HCT116 (cell line): Measurements from ENCODE around the gene SPINK14. TPM values are rescaled to one million over a fixed set of nuclear protein-coding genes. Genes with fewer than 3 reads are reported as not detected.

Experiments
- ATAC-seq: fragments of 200-7000 bp; cut with Tn5 transposase; 2 replicates; pipeline ENCODE4 v1.9.1; 2020; ENCODE audit warnings: mild to moderate bottlenecking, moderate library complexity
- BruUV-seq: library from RNA; stranded (reverse); fragments of 400-500 nt; replicated peaks from 2 replicates; lab custom pipeline; 2021; lab: Mats Ljungman, UMichigan
- CTCF ChIA-PET: fragments of 300-600 bp; sonication (Branson Sonifier 250); formaldehyde crosslinking; loops from one replicate; lab custom pipeline; 2021; ENCODE audit warnings: antibody characterized with exemption; lab: Charles Lee
- POLR2A ChIA-PET: fragments of 300-600, 350-600 bp; sonication (Branson Sonifier 250); formaldehyde crosslinking; loops from one replicate; lab custom pipeline; 2021; ENCODE audit warnings: antibody characterized with exemption; lab: Charles Lee
- RAD21 ChIA-PET, 2 experiments: fragments of 300-600 bp; sonication (Branson Sonifier 250); formaldehyde crosslinking; loops; one replicate each; lab custom pipeline; 2023; ENCODE audit warnings: low total read pairs in 2 of 2; ENCODE audit not compliant: uncharacterized antibody in 2 of 2, unreplicated experiment in 2 of 2, low non-redundant PET in 1 of 2; lab: Charles Lee
- DNase-seq: peaks from one replicate; pipeline ENCODE4 v3.0.0-alpha.2; 2010; ENCODE audit warnings: low read depth, low spot score
- H2AFZ ChIP-seq: fragments of 200-600 bp; shearing (Covaris generic), sonication (generic); 2 replicates; pipeline ENCODE4 v1.6.1; 2017; ENCODE audit warnings: low read depth, mixed run types, mixed read lengths, antibody characterized with exemption, low read length; ENCODE audit not compliant: poor library complexity, severe bottlenecking
- H3K27ac ChIP-seq: 2 replicates; pipeline ENCODE4 v1.5.1; 2012; ENCODE audit warnings: low read depth, low read length
- H3K27me3 ChIP-seq: fragments of 200-600 bp; sonication (generic); 2 replicates; pipeline ENCODE4 v1.6.1; 2016; ENCODE audit warnings: mixed run types, low read length, mixed read lengths; ENCODE audit not compliant: insufficient read depth
- H3K36me3 ChIP-seq, 2 experiments: fragments of 200-500 bp in 1 of 2; fragments of 200-600 bp in 1 of 2; sonication (Bioruptor generic) in 1 of 2; sonication (generic) in 1 of 2; 2 replicates each; pipeline versions ENCODE4 v1.5.1 to v1.6.1; 2014 to 2016; ENCODE audit warnings: low read length in 2 of 2, inconsistent platforms in 1 of 2, mixed read lengths in 1 of 2, mixed run types in 1 of 2; ENCODE audit not compliant: insufficient read depth in 2 of 2, control insufficient read depth in 1 of 2
- H3K4me1 ChIP-seq, 2 experiments: fragments of 200-600 bp in 1 of 2; sonication (generic) in 1 of 2; 2 replicates each; pipeline versions ENCODE4 v1.5.1 to v1.6.1; 2012 to 2017; ENCODE audit warnings: low read length in 2 of 2, inconsistent platforms in 1 of 2, mild to moderate bottlenecking in 1 of 2, mixed read lengths in 1 of 2, mixed run types in 1 of 2, moderate library complexity in 1 of 2; ENCODE audit not compliant: insufficient read depth in 2 of 2, control insufficient read depth in 1 of 2
- H3K4me2 ChIP-seq: fragments of 200-600 bp; sonication (generic); 2 replicates; pipeline ENCODE4 v1.6.1; 2017; ENCODE audit warnings: mixed run types, low read length, mixed read lengths
- H3K4me3 ChIP-seq, 2 experiments: fragments of 200-600 bp in 1 of 2; sonication (generic) in 1 of 2; replicated peaks in 1 of 2; 2 replicates each; pipeline ENCODE4 v1.5.1; 2011 to 2016; ENCODE audit warnings: low read length in 2 of 2, control low read depth in 1 of 2, low read depth in 1 of 2, mild to moderate bottlenecking in 1 of 2, mixed read lengths in 1 of 2, mixed run types in 1 of 2
- H3K79me2 ChIP-seq: fragments of 200-600 bp; sonication (generic); 2 replicates; pipeline ENCODE4 v1.6.1; 2017; ENCODE audit warnings: mild to moderate bottlenecking, mixed run types, low read length, moderate library complexity, mixed read lengths; ENCODE audit not compliant: insufficient read depth
- H3K9ac ChIP-seq: fragments of 200-600 bp; sonication (generic); 2 replicates; pipeline ENCODE4 v1.6.1; 2016; ENCODE audit warnings: low read length, mixed read lengths
- H3K9me2 ChIP-seq: fragments of 200-600 bp; sonication (generic), shearing (Covaris generic); 2 replicates; pipeline ENCODE4 v1.6.1; 2017; ENCODE audit warnings: mixed run types, mild to moderate bottlenecking, moderate library complexity; ENCODE audit not compliant: insufficient read depth
- H3K9me3 ChIP-seq, 2 experiments: fragments of 200-500 bp in 1 of 2; fragments of 200-600 bp in 1 of 2; sonication (Bioruptor generic) in 1 of 2; sonication (generic) in 1 of 2; 2 replicates each; pipeline ENCODE4 v1.6.1; 2014 to 2017; ENCODE audit warnings: low read length in 2 of 2, mixed read lengths in 2 of 2, inconsistent platforms in 1 of 2, low read depth in 1 of 2, mild to moderate bottlenecking in 1 of 2, mixed run types in 1 of 2, moderate library complexity in 1 of 2; ENCODE audit not compliant: control insufficient read depth in 1 of 2, insufficient read depth in 1 of 2
- H4K20me1 ChIP-seq: fragments of 200-600 bp; sonication (generic), shearing (Covaris generic); 2 replicates; pipeline ENCODE4 v1.6.1; 2017; ENCODE audit warnings: mixed run types, mild to moderate bottlenecking, moderate library complexity; ENCODE audit not compliant: insufficient read depth
- ATF3 ChIP-seq: IDR thresholded peaks from 2 replicates; pipeline ENCODE4 v1.6.1; 2012
- CBX3 ChIP-seq: IDR thresholded peaks from 2 replicates; pipeline ENCODE4 v1.6.1; 2012; ENCODE audit warnings: low read depth
- EGR1 ChIP-seq: IDR thresholded peaks from 2 replicates; pipeline ENCODE4 v1.6.1; 2012; ENCODE audit warnings: low read depth
- EZH2 ChIP-seq: fragments of 200-600 bp; sonication (generic); IDR thresholded peaks from 2 replicates; pipeline ENCODE4 v1.6.1; 2017; ENCODE audit warnings: antibody characterized with exemption, mixed run types
- FOSL1 ChIP-seq: IDR thresholded peaks from 2 replicates; pipeline ENCODE4 v1.6.1; 2012; ENCODE audit warnings: low read depth
- MAX ChIP-seq: IDR thresholded peaks from 2 replicates; pipeline ENCODE4 v1.6.1; 2012
- POLR2AphosphoS5 ChIP-seq: IDR thresholded peaks from 2 replicates; pipeline ENCODE4 v1.6.1; 2011; ENCODE audit warnings: mild to moderate bottlenecking, low read depth, low read length, moderate library complexity
- REST ChIP-seq: IDR thresholded peaks from 2 replicates; pipeline ENCODE4 v1.6.1; 2012; ENCODE audit warnings: low read depth
- SIN3A ChIP-seq: IDR thresholded peaks from 2 replicates; pipeline ENCODE4 v1.6.1; 2012; ENCODE audit warnings: low read depth
- TCF7L2 ChIP-seq: IDR thresholded peaks from 2 replicates; pipeline ENCODE4 v1.7.0; 2011; ENCODE audit warnings: borderline replicate concordance, inconsistent platforms; ENCODE audit not compliant: insufficient read depth, insufficient read length; ENCODE audit errors: extremely low read depth
- ZBTB33 ChIP-seq: IDR thresholded peaks from 2 replicates; pipeline ENCODE4 v1.6.1; 2011; ENCODE audit warnings: mild to moderate bottlenecking, low read length, moderate library complexity; ENCODE audit not compliant: insufficient replicate concordance; ENCODE audit errors: extremely low read depth
- ZFX ChIP-seq: fragments of 450-650 bp; IDR thresholded peaks from 2 replicates; pipeline ENCODE4 v1.6.1; 2017
- ZNF274 ChIP-seq: fragments of 200-500 bp; sonication (Bioruptor generic); IDR thresholded peaks from 2 replicates; pipeline ENCODE4 v1.6.1; 2014; ENCODE audit warnings: mild to moderate bottlenecking, low read depth, low read length, inconsistent platforms
- intact Hi-C: fragments of 100-400 bp; cut with micrococcal nuclease; formaldehyde crosslinking; loops from 2 replicates; pipeline ENCODE4 v1.10.0; 2022
- total RNA-seq: library from RNA; stranded (reverse); gene quantifications from one replicate; pipeline ENCODE4 v1.2.1, GENCODE V29; 2021; ENCODE audit not compliant: unreplicated experiment

The SPINK14 gene
- total RNA-seq, 1 experiment from 2014 or later, result not detected

GRCh38 chr5:148191010-148191409 lies 22.7 kb downstream of the SPINK14 start:
- H3K4me3 ChIP-seq, result no peak overlapping the region
- intact Hi-C loops, result no loop called here
- DNase-seq, result no peak
- H2AFZ ChIP-seq, result no peak overlapping the region
- H3K36me3 ChIP-seq, result no peaks in the 10 kb centered on the region
- ChIA-PET CTCF (interaction anchor here (0.8 kb wide), 1 partner anchor 540 kb away, joined by 3 read pairs; no protein-coding TSS in a partner anchor), POLR2A (no interaction called here), RAD21 (no interaction called here)
- H4K20me1 ChIP-seq, result no peaks in the 10 kb centered on the region; the same call in 1 of the 2 replicates
- no peaks in the 10 kb centered on the region for H3K79me2 ChIP-seq
- no peak for ATAC-seq
- no TSS peak for BruUV-seq
- TF ChIP-seq POLR2AphosphoS5, result no peak
- no peak for TF ChIP-seq ZFX
- TF ChIP-seq MAX, result no peak
- TF ChIP-seq FOSL1, result no peak
- TF ChIP-seq ZBTB33, result no peak
- no peak for TF ChIP-seq ATF3
- TF ChIP-seq TCF7L2, result no peak
- TF ChIP-seq REST, result no peak
- TF ChIP-seq EGR1, result no peak
- TF ChIP-seq SIN3A, result no peak
- no peak for TF ChIP-seq ZNF274
- TF ChIP-seq EZH2, result no peak
- no peak for TF ChIP-seq CBX3
- no peak overlapping the region for H3K27ac ChIP-seq
- no peaks in the 10 kb centered on the region for H3K4me1 ChIP-seq
- no peaks in the 10 kb centered on the region; the same call in 1 of the 2 replicates for H3K27me3 ChIP-seq
- no peaks in the 10 kb centered on the region for H3K9me3 ChIP-seq
- no peaks in the 10 kb centered on the region for H3K9me2 ChIP-seq
- no peak overlapping the region for H3K4me2 ChIP-seq
- no peak overlapping the region for H3K9ac ChIP-seq
